Activated B cell treated with CpG ODN at 0.5 μM for 24 hours (primary cell): ENCODE results near the gene NHEJ1. TPM values are rescaled to one million over a fixed set of nuclear protein-coding genes. Genes with fewer than 3 reads are reported as not detected.

Source experiments
- ATAC-seq: fragments of 200-7000 bp; cut with Tn5 transposase; one replicate; pipeline ENCODE4 v1.10.0; 2021; ENCODE audit warnings: low read depth, mild to moderate bottlenecking, moderate library complexity
- CTCF ChIA-PET: fragments of 350-600 bp; sonication (Branson Sonifier 250); formaldehyde crosslinking; loops from one replicate; lab custom pipeline; 2021; ENCODE audit warnings: antibody characterized with exemption; lab: Charles Lee
- POLR2A ChIA-PET: fragments of 350-600 bp; sonication (Branson Sonifier 250); formaldehyde crosslinking; loops from one replicate; lab custom pipeline; 2021; ENCODE audit warnings: antibody characterized with exemption; lab: Charles Lee
- DNase-seq: peaks from one replicate; pipeline ENCODE4 v3.0.0; 2022
- H3K27ac Mint-ChIP-seq: one replicate; pipeline ENCODE4 v1.8.0; 2020; ENCODE audit warnings: mixed read lengths
- H3K27me3 Mint-ChIP-seq: one replicate; pipeline ENCODE4 v1.8.0; 2021; ENCODE audit warnings: mixed read lengths
- H3K36me3 Mint-ChIP-seq: one replicate; pipeline ENCODE4 v1.8.0; 2021; ENCODE audit warnings: low read depth, mixed read lengths
- H3K4me1 Mint-ChIP-seq: one replicate; pipeline ENCODE4 v1.8.0; 2021; ENCODE audit warnings: mixed read lengths
- H3K4me3 Mint-ChIP-seq: one replicate; pipeline ENCODE4 v1.8.0; 2020; ENCODE audit warnings: mild to moderate bottlenecking, mixed read lengths
- H3K9me3 Mint-ChIP-seq: one replicate; pipeline ENCODE4 v1.8.0; 2020; ENCODE audit warnings: mixed read lengths
- CTCF ChIP-seq: fragments of 200-600 bp; IDR thresholded peaks from one replicate; pipeline ENCODE4 v1.8.0; 2022; ENCODE audit warnings: antibody characterized with exemption, mild to moderate bottlenecking
- intact Hi-C: fragments of 100-400 bp; cut with micrococcal nuclease; formaldehyde crosslinking; loops from one replicate; pipeline ENCODE4 v1.15.1; 2024
- total RNA-seq: library from RNA; stranded (reverse); gene quantifications from 2 replicates; pipeline ENCODE4 v1.2.3, GENCODE V29; 2022

Gene NHEJ1
- total RNA-seq, 1 donor from 2014 or later: 19.1 TPM

- Mint-ChIP-seq H3K4me1 (peaks cover 26% of the 10 kb centered on the region), H3K27ac (no peak overlapping the region), H3K9me3 (no peaks in the 10 kb centered on the region), H3K27me3 (no peaks in the 10 kb centered on the region), H3K4me3 (no peak overlapping the region), H3K36me3 (peaks cover 62% of the 10 kb centered on the region)
- DNase-seq (no peak), ATAC-seq (no peak)
- ChIA-PET CTCF (interaction anchor here (0.9 to 1.6 kb wide), 4 partner anchors 14 to 178 kb away, joined by 3 to 5 read pairs (median 3); no protein-coding TSS in a partner anchor), POLR2A (interaction anchor here (0.7 to 2.2 kb wide), 2 partner anchors 33 to 58 kb away, joined by 3 to 7 read pairs; partner anchors contain the start of gene ZFAND2B)
- TF ChIP-seq CTCF: no peak
- intact Hi-C loops: no loop called here
Measured at GRCh38 chr2:219173176-219173575, 12.6 kb upstream of the NHEJ1 start.

- Mint-ChIP-seq H3K27ac (no peak overlapping the region), H3K27me3 (no peaks in the 10 kb centered on the region), H3K4me1 (peaks cover 25% of the 10 kb centered on the region), H3K4me3 (no peak overlapping the region), H3K36me3 (peaks cover 60% of the 10 kb centered on the region), H3K9me3 (no peaks in the 10 kb centered on the region)
- TF ChIP-seq CTCF: no peak
- ChIA-PET CTCF (interaction anchor here (0.6 to 3.5 kb wide), 11 partner anchors 14 to 177 kb away, joined by 3 to 30 read pairs (median 4); partner anchors contain the start of gene ANKZF1), POLR2A (interaction anchor here (2.0 to 2.3 kb wide), 5 partner anchors 34 to 123 kb away, joined by 7 to 12 read pairs (median 10); partner anchors contain the start of genes ANKZF1, ATG9A, DNAJB2 and TUBA4A)
- no peak for DNase-seq
- no peak for ATAC-seq
- intact Hi-C loops: no loop called here
Measured at GRCh38 chr2:219172231-219173154, 11.9 kb upstream of the NHEJ1 start.

- Mint-ChIP-seq H3K9me3 (no peaks in the 10 kb centered on the region), H3K27ac (no peak overlapping the region), H3K36me3 (peaks cover 59% of the 10 kb centered on the region), H3K4me3 (no peak overlapping the region), H3K27me3 (no peaks in the 10 kb centered on the region), H3K4me1 (peaks cover 21% of the 10 kb centered on the region)
- ChIA-PET POLR2A (interaction anchor here (1.0 to 2.3 kb wide), 6 partner anchors 36 to 124 kb away, joined by 5 to 16 read pairs (median 10); partner anchors contain the start of genes ANKZF1, ATG9A, DNAJB2 and TUBA4A), CTCF (interaction anchor here (0.6 to 3.5 kb wide), 19 partner anchors 8 to 132 kb away, joined by 3 to 30 read pairs (median 5); partner anchors contain the start of genes ANKZF1, GLB1L, NHEJ1 and STK16)
- TF ChIP-seq CTCF: no peak
- no peak for DNase-seq
- intact Hi-C loops: loop anchor here (1.0 kb wide), 3 partner anchors 11 to 127 kb away; partner anchors contain the start of gene NHEJ1
- ATAC-seq: peak; percentile 40
Measured at GRCh38 chr2:219171231-219171651, 10.6 kb upstream of the NHEJ1 start.

GRCh38 chr2:219169930-219170654 is 9.5 kb upstream of the NHEJ1 start, which contains the start of gene SLC23A3:
SLC23A3 (minus strand) TSS chr2:219170029; CDS start chr2:219169984, 45 bp downstream.
- intact Hi-C loops: no loop called here
- peaks cover 48% of the 10 kb centered on the region for H3K36me3 Mint-ChIP-seq
- DNase-seq (no peak), ATAC-seq (no peak)
- ChIA-PET CTCF (interaction anchor here (1.0 to 3.5 kb wide), 9 partner anchors 11 to 133 kb away, joined by 3 to 30 read pairs (median 6); partner anchors contain the start of gene NHEJ1), POLR2A (interaction anchor here (1.5 to 2.3 kb wide), 4 partner anchors 41 to 126 kb away, joined by 9 to 16 read pairs (median 10); partner anchors contain the start of genes ANKZF1, ATG9A and DNAJB2)
- H3K4me3 Mint-ChIP-seq: no peak within 1 kb of the TSS
- H3K4me1 Mint-ChIP-seq: peaks cover 12% of the 10 kb centered on the region
- no peak within 1 kb of the TSS for H3K27ac Mint-ChIP-seq
- H3K9me3 Mint-ChIP-seq: no peaks in the 10 kb centered on the region
- H3K27me3 Mint-ChIP-seq: no peaks in the 10 kb centered on the region
- no peak for TF ChIP-seq CTCF
